HL-60 (cell line): ENCODE data around the gene HBA2.
"Not testable (repeated sequence)": the region's sequence is repeated elsewhere in the genome, so short reads cannot be mapped to it uniquely, and the experiment has no call there.

Source experiments
- DNase-seq, 2 experiments: peaks; one replicate each; pipeline ENCODE4 v3.0.0-alpha.2; 2010 to 2020; ENCODE audit warnings: low read depth in 1 of 2, low spot score in 1 of 2
- H3K27ac ChIP-seq: fragments of 250-450 bp; sonication (Bioruptor Pico); replicated peaks from 2 replicates; pipeline ENCODE4 v1.5.1; 2020; ENCODE audit warnings: mild to moderate bottlenecking, moderate library complexity
- H3K27me3 ChIP-seq: fragments of 250-450 bp; sonication (Bioruptor Pico); 2 replicates; pipeline ENCODE4 v1.5.1; 2021; ENCODE audit warnings: mild to moderate bottlenecking, moderate library complexity; ENCODE audit not compliant: insufficient read depth, poor library complexity, severe bottlenecking
- H3K4me3 ChIP-seq: replicated peaks from 2 replicates; pipeline ENCODE4 v1.5.1; 2011; ENCODE audit warnings: mild to moderate bottlenecking, control low read depth, low read length; ENCODE audit not compliant: insufficient read depth
- CTCF ChIP-seq: IDR thresholded peaks from one replicate; pipeline ENCODE4 v1.5.1; 2011; ENCODE audit warnings: low read length, control low read depth, inconsistent platforms; ENCODE audit not compliant: insufficient read depth
- GABPA ChIP-seq: IDR thresholded peaks from 2 replicates; pipeline ENCODE4 v1.6.1; 2012; ENCODE audit warnings: low read depth
- POLR2AphosphoS5 ChIP-seq: IDR thresholded peaks from 2 replicates; pipeline ENCODE4 v1.6.1; 2012; ENCODE audit warnings: low read depth
- REST ChIP-seq: IDR thresholded peaks from 2 replicates; pipeline ENCODE4 v1.6.1; 2012; ENCODE audit warnings: low read depth; ENCODE audit not compliant: insufficient replicate concordance
- SPI1 ChIP-seq: IDR thresholded peaks from 2 replicates; pipeline ENCODE4 v1.6.1; 2012; ENCODE audit warnings: low read depth, mild to moderate bottlenecking, borderline replicate concordance

HBA2 gene

GRCh38 chr16:168424-168823 lies 4.3 kb upstream of the HBA2 start:
- TF ChIP-seq CTCF (no peak), SPI1 (no peak), GABPA (no peak), REST (no peak), POLR2AphosphoS5 (no peak)
- no peak for DNase-seq

GRCh38 chr16:169014-169413 lies 3.7 kb upstream of the HBA2 start:
- DNase-seq: no peak
- no peak for TF ChIP-seq POLR2AphosphoS5
- TF ChIP-seq GABPA: no peak
- TF ChIP-seq REST: no peak
- TF ChIP-seq CTCF: no peak
- no peak for TF ChIP-seq SPI1
- H3K27ac ChIP-seq: no peak overlapping the region
- peaks cover 59% of the 10 kb centered on the region for H3K27me3 ChIP-seq
- no peak overlapping the region for H3K4me3 ChIP-seq

More at GRCh38 chr16:168424-168823, 4.3 kb upstream of the HBA2 start:
- Histone ChIP-seq H3K27ac (no peak overlapping the region), H3K27me3 (peaks cover 57% of the 10 kb centered on the region), H3K4me3 (no peak overlapping the region)

GRCh38 chr16:170088-170507 lies 2.6 kb upstream of the HBA2 start:
- not testable (repeated sequence) for H3K27ac ChIP-seq, H3K4me3 ChIP-seq
- DNase-seq: peak in 1 of 2 experiments; percentile 14
- peak; percentile 88 for TF ChIP-seq REST
- peaks cover 62% of the 10 kb centered on the region for H3K27me3 ChIP-seq

- peaks cover 61% of the 10 kb centered on the region for H3K27me3 ChIP-seq
- no peak overlapping the region for H3K4me3 ChIP-seq
- TF ChIP-seq GABPA: no peak
- TF ChIP-seq CTCF: no peak
- no peak for TF ChIP-seq POLR2AphosphoS5
- peak; percentile 18 for TF ChIP-seq REST
- no peak for TF ChIP-seq SPI1
- no peak overlapping the region for H3K27ac ChIP-seq
- DNase-seq: no peak
These were observed 1.9 kb upstream of the HBA2 start for GRCh38 chr16:170788-171187.
